SH-SY5Y (cell line): ENCODE results near the gene WDR64.

Source experiments
- GATA2 ChIP-seq: IDR thresholded peaks from 2 replicates; pipeline ENCODE4 v1.6.1; 2011; ENCODE audit warnings: mild to moderate bottlenecking, low read depth, low read length
- GATA3 ChIP-seq: IDR thresholded peaks from 2 replicates; pipeline ENCODE4 v1.6.1; 2011; ENCODE audit warnings: low read depth, mild to moderate bottlenecking, low read length, moderate library complexity

- TF ChIP-seq GATA2 (no peak), GATA3 (no peak)
These were observed 22.8 kb downstream of the WDR64 start for GRCh38 chr1:241674805-241675384.
